ENCODE data around the gene LAIR2.

Gene LAIR2, protein sequence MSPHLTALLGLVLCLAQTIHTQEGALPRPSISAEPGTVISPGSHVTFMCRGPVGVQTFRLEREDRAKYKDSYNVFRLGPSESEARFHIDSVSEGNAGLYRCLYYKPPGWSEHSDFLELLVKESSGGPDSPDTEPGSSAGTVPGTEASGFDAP

DNA sequence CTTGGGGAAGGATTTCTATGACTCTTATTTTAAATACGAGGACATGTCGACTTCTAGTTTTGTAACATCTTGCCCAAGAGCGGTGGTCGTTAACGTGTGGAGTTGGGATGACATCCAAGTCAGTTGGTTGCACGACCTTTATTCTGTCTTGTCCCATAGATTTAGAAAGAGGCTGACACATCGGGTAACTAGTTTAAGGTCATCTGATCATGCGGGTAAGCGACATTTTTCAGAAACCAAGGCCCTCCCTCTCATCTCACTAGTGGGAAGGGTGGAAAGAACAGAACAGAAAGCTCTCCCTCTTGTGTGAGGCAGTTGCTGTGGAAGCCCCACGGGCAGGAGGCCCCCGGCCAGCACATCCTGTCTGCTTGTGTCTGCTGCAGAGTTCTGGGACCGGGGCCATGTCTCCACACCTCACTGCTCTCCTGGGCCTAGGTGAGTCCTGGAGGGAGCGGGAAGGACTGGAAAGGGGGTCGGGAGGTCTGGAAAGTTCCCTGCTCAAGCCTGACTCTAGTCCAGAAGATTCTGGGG, at the start of gene LAIR2:
LAIR2 (plus strand) TSS at position 314 of the 531 bp plus-strand sequence; CDS start at position 402, 88 bp downstream.
- FAIRE-seq = no peak

DNA sequence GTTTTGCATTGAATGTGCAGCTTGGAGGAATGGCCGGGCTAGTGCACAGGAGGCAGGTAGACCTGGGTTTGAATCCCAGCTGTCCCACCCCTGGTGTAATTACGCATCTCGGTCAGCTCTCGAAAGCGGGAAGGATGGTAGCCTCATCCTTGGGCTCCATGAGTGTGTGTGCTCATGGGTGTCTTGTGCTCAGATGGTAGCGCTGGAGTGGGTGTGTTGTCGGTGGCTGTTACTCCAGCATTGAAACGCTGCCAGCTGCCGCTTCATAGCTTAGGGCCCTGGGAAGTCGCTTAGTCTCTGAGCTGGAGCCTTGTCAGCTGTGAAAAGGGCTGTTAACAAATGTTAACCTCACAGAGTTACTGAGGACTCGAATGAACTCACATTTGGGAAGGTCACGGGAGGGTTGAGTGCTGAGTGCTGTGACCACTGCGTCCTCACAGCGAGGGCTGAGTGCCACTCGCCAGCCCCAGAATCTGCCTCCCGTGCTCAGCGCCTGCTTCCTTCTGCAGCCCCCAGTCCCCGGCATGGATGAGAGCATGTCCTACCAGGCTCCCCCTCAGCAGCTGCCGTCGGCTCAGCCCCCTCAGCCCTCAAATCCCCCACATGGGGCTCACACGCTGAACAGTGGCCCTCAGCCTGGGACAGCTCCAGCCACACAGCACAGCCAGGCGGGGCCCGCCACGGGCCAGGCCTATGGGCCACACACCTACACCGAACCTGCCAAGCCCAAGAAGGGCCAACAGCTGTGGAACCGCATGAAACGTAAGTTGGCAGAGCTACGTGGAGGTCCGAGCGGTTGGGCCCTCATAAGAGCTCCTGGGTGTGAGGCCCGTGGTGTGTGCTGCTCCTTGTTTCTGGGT, 48.5 kb upstream of the LAIR2 start:
- no peak for FAIRE-seq

DNA sequence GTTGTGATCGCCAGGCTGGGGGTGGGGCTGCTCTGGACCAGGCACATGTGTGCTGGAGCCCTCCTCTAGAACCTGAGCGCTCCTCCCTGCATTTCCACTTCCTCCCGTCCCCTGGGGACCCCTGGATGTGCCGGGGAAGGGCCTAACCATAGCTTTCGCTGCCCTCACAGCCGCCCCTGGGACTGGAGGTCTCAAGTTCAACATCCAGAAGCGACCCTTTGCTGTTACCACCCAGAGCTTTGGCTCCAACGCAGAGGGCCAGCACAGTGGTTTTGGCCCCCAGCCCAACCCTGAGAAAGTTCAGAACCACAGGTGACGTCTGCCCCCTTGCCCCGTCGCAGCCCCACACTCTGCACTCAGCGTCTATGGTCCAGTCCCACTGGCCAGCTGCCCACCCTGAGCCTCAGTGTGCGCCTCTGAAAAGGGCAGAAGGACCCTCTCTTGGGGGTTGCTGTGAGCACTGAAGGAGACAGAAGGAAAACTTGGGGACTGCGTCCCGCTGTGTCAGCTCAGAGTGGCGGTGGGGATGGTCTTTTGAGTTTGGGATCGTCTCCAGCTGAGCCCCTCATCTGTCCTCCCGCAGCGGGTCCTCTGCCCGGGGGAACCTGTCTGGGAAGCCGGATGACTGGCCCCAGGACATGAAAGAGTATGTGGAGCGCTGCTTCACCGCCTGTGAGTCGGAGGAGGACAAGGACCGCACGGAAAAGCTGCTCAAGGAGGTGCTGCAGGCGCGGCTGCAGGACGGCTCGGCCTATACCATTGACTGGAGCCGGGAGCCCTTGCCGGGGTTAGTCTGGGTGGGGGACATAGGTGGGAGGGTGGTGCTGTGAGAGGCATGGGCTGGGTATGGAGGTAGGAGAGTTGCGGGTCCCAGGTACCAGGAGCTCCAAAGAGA, 47.6 kb upstream of the LAIR2 start:
- no peak for FAIRE-seq

DNA sequence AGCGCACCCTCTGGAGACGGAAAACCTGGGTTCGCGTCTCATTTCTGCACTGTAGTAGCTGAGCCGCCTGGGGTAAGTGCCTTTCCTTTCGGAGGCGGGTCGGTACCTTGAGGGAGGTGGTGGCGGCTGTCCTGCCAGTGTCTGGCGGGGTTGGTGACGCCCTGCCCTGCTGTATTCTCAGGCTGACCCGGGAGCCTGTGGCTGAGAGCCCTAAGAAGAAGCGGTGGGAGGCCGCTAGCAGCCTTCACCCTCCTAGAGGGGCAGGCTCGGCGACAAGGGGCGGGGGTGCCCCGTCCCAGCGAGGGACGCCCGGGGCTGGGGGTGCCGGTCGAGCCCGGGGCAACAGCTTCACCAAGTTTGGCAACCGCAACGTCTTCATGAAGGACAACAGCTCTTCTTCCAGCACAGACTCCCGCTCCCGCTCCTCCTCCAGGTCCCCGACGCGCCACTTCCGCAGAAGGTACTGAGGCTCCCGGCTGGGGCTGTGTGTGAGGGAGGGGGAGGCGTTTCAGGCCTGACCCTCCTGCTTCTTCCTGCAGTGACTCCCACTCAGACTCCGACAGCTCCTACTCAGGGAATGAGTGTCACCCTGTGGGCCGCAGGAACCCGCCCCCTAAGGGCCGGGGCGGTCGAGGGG, 46.7 kb upstream of the LAIR2 start:
- FAIRE-seq = no peak

DNA sequence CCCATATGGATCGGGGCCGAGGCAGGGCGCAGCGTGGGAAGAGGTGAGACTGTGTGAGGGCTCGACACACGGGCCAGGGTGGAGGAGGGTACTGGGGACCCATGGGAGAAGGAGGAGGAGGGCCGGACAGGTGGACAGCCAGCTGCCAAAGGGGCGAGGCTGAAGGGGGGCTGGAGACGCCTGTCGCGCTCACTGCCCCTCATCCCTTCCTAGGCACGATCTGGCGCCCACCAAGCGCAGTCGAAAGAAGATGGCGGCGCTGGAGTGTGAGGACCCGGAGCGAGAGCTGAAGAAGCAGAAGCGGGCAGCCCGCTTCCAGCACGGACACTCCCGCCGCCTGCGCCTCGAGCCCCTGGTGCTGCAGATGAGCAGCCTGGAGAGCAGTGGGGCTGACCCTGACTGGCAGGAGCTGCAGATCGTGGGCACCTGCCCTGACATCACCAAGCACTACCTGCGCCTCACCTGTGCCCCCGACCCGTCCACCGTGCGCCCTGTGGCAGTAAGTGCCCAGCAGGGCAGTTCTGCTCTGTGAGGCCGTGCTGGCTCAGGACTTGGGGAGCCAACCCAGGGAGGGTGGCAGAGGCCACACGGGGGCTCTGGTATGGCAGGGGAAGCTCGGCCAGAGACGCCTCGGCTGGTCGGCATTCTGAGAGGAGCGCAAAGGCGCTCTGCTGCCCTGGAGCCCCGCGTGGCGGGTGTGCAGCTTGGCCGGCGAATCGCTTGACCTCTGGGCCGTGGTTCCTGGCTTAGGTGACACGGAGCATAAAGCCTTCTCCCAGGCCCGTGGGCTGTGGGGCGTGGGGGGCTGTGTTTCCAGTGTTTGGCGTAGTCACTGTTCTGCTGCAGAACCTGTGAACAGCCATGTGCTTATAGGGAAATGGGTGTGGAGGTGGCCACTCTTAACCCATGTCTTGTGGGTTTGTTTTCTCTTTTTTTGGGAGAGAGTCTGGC, 45.9 kb upstream of the LAIR2 start:
- FAIRE-seq = no peak

DNA sequence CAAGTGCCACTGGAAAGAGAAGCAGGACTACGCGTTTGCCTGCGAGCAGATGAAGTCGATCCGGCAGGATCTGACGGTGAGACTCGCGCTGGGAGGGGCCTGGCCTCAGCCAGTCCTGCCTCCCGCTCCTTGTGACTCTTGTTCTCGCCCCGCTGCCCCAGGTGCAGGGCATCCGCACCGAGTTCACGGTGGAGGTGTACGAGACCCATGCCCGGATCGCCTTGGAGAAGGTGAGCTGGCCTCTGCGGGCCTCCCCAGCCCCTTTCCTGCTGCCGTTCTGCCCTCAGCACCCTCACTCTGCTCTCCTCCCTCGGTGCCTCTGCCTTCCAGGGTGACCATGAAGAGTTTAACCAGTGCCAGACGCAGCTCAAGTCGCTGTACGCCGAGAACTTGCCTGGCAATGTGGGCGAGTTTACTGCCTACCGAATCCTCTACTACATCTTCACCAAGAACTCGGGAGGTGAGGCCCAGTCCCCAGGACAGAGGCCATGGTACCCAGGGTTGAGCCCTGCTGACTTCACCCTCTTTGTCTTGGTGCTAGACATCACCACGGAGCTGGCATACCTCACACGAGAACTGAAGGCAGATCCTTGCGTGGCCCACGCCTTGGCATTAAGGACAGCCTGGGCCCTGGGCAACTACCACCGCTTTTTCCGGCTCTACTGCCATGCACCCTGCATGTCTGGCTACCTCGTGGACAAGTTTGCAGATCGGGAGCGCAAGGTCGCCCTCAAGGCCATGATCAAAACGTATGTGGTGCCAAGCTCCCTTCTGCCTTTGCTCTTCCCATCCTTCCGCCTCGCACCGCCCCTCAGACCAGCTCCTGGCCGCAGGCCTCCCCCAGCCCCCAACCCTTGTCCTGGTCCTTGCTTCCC, 44.6 kb upstream of the LAIR2 start:
- FAIRE-seq = no peak

DNA sequence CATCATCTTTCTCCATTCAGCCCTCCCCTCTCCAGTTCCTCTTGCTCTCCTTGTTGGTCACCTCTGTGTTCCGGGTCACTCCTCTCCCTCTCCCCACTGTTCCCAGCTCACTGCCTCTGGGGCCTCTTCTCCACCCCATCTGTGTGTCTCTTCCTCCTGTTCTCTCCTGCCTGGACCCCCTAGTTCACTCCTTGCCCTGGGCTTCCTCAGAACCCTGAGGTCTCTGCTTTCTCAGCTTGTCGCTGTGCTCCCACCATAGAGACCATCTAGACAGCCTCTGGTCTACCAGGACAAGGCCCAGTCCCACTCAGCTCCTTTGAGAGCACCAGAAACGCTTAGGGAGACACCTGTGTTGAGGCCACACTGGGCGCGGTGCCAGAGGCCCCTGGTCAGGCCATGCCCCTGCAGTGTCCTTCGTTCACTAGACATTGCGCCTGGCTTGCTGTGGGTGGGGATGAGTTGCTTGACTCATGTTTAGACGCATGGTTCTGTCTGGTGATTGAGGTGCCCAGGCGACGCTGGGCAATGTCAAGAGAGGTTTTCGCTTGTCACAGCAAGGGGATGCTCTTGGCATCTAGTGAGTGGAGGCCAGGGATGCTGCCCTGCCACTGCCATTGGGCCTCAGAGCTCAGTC, 43.9 kb upstream of the LAIR2 start:
- FAIRE-seq = no peak

DNA sequence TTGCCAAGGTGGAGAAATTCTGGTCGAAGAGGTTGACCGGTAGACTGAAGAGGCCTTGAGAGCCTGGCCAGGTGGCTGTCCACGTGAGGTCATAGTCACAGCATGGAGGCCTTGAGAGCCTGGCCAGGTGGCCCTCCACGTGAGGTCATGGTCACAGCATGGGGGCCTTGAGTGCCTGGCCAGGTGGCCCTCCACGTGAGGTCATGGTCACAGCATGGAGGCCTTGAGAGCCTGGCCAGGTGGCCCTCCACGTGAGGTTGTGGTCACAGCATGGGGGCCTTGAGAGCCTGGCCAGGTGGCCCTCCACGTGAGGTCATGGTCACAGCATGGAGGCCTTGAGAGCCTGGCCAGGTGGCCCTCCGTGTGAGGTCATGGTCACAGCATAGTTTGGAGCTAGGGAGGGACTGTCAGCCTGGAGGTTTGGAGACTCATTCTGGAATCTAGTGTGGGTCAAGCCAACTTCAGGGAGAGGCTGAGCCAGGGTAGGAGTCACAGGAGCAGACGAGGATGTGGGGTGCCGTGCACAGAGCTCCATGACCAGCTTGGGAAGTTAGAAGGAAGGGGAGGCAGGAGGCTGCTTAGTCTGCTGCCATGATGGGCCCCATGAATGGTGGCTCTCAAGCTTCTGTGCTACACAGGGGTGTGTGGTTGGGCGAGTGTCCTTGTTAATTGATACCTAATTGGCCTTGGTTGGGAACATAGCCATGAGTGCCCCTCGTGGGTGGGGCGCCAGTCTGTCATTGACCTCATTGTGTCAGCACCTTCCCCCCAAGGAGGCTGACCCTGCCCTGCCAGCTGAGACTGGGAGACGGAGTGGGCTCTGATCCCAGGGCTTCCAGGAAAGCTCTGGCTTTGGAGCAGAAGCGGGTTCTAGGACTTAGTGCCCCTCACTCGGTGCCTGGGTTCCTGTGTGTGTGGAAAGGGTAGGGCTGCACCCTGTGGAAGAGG, 43.1 kb upstream of the LAIR2 start:
- no peak for FAIRE-seq

DNA sequence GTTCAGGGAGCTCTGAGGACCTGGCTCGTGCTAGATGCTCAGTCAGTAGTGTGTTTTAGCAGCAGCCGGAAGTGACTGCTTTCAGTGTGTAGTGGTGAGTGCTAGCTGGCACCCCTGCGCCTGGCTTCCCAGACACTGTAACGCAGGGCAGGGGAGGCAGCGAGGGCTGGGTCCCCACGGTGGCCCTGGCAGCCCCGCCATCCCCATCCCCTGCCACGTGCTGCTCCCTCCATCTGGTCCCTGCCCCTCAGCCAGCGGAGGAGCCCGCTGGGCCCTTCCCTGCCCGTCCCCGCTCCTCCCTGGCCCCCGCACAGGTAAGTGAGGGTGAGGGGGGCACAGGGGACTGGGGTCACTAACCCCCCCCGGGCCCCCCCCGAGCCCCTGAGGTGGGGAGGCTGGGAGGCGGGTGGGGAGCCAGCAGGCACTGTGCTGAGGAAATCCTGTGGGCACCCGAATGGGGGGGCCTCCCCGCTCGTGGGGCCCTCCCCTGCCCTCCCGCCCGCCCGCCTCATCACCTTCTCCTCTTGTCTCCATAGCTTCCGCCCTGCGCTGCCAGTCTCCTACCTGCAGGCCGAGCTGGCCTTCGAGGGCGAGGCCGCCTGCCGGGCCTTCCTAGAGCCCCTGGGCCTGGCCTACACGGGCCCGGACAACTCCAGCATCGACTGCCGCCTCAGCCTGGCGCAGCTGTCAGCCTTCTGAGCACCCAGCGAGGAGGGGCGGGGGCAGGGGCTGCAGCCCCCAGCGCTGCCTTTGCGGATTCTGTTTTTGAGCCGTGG, 42.2 kb upstream of the LAIR2 start:
- no peak for FAIRE-seq

DNA sequence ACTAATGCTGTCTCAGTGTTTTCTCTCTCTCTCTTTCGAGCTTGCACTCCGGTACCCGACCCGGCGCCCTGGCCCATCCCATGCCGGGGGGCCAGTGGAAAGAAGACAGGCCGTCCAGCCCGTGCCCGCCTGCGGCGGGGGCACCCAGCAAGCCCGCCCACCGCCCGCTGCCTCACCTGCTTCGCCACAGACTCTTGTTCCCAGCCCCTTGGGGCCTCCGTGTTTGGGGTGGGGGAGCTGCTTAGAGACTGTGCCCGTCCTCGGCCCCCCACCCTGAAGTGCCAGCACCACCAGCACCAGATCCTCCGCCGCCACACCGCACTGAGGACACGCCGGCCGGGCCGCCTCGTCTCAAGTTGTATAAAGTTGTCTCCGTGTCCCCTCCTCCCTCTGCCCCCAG, 41.4 kb upstream of the LAIR2 start:
- FAIRE-seq = no peak

DNA sequence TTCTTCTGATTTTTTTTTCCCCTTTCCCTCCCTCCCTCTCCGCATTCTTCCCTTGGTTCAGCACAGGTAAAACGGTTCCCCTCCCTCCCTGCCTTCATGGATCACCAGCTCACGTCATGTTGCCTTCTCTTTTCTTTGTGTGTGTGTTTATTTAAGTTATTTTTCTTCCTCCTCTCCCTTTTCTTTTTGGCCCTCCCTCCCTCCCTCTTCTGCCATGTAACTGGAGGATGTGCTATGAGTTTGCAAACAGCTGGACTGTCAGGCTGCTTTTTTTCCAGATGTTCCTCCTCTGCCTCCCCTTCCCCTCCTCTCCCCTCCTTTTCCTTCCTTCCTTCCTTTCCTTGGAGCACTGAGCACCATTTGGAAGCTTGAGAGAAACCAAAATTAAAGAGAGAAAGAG, 41.0 kb upstream of the LAIR2 start:
- no peak for FAIRE-seq

DNA sequence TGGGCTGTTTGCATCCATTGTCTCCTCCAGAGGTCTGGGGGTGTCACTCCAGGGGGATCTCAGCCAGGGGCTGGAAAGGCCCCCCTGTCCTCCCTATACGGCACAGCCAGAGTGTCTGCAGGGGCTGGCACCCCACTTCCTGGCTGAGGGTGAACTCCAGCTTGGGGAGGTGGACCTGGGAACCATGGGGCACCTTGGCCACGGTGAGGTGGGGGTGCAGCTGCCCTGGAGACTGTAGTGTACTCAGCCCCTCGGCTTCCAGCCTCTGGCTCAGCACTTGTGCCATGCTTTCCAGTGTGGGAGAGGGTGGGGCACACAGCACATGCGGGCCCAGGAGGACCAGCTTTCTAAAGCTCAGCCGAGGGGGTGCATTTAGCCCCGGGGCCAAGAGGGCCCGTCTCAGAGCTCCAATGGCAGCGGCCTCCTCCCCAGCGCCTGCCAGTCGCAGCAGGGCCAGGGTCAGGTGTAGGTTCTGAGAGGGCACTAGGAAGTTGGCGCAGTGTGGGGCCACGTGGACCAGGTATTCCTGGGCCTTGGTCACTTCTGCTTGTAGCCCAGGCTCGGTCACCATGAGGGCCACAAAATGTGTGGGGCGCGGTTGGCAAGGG, 40.5 kb upstream of the LAIR2 start:
- no peak for FAIRE-seq

DNA sequence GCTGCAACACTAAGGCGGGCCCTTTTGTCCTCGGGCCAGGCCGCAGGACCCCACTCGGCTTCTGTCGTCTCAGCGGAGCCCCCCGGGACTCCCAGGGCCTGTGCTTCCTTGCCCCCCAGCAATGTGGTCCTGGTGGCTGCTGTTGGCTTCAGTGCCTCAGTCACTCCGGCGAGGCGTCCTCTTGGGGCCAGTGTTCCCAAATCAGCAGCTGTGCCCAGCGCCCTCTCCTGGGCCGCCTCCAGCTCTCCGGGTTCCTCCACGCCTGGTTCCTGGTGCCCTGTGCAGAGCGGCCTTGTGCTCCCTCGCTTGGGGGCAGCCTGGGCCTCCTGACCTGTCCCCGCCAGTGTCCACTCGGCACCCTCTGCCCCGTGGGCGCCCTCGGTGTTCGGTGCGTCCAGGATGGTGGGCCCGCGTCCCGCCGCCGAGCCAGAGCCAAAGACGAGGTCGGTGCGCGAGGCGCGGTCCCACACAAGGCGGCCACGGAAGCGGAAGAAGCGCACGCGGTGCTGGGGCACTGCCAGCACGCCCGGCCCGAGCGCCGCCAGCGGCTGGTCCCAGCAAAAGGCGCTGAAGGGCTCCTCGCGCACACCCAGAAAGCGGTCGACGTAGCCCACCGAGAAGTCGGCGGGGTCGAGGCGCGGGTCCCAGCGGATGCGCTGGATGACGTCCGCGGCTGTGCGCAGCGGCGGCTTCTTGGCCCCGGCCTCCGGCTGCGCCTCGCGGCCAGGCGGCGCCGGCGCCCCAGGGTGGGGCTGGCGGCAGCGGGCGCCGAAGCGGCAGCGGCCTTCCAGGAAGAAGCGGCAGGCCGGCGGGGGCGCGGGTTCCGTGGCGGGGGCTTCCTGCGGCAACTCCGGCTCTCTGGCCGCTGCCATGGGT, 39.7 kb upstream of the LAIR2 start:
- FAIRE-seq = no peak

DNA sequence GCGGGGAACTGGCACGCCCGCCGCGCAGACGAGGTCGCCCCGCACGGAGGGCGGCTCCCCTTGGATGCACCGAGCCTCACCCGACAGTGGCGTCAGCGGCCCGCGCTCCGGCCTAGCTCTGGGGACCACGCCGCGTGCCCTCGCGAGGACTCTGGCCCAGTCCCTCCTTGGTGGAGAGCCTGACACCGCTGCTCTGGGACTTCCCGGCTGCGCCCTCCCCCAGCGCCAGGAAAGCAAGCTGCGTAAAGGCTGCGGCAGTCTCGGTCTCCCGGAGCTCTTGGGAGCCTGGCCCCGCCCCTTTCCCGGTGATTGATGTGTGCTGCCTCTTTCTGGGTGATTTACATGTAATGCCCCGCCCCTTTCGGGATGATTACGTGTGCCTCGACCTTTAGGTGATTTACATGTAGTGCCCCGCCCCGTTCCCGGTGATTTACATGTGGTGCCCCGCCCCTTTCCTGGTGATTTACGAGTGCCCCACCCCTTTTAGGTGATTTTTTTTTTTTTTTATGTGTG, 39.0 kb upstream of the LAIR2 start, which contains the start of gene LENG9:
LENG9 (minus strand) TSS at position 248 of the 513 bp plus-strand sequence. CDS start 252 bp downstream, outside the sequence.
- FAIRE-seq = peak; percentile 98

DNA sequence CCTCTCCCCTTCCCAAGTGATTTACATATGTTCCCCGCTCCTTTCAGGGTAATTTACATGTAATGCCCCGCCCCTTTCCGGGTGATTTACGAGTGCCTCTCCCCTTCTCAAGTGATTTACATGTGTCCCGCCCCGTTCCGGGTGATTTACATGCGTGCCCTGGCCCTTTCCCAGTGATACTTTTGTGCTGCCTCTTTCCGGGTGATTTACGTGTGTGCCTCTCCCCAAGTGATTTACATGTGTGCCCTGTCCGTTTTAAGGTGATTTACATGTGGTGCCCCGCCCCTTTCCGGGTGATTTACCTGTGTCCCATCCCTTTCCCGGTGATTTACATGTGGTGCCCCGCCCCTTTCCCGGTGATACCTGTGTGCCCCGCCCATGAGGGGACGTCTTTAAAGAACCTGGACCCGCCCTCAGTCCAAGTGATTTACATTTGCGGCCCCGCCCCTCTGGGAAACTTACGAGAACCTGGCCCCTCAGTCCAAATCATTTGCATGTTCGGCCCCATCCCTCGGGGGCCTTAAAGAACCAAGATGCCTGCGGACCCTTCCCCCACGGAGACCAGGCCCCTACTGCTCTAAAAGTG, 38.5 kb upstream of the LAIR2 start:
- FAIRE-seq = no peak

Measured in TTC549 (cell line).